ENCODE results near the gene TMEM109. TPM values are rescaled to one million over a fixed set of nuclear protein-coding genes. Genes with fewer than 3 reads are reported as not detected.

TMEM109 gene
- total RNA-seq, 2 experiments from 2014 or later = 27.8 to 32.9 TPM

Other genes starting within 250 kb of the TMEM109 start
- not detected for gene MS4A8, start 214.5 kb upstream of the TMEM109 start, total RNA-seq
- gene MS4A18, start 189.4 kb upstream of the TMEM109 start, total RNA-seq = not detected
- not detected for gene MS4A15, start 157.3 kb upstream of the TMEM109 start, total RNA-seq
- not detected for gene MS4A10, start 128.8 kb upstream of the TMEM109 start, total RNA-seq
- 1 to 10 TPM; 8.0 to 9.0 TPM for gene CCDC86, start 72.0 kb upstream of the TMEM109 start, total RNA-seq
- gene PTGDR2, start 58.2 kb upstream of the TMEM109 start, total RNA-seq = under 1 TPM; 0.36 TPM
- gene ZP1, start 46.6 kb upstream of the TMEM109 start, total RNA-seq = under 1 TPM in 1 of 2 experiments, not detected in 1; 0.20 TPM
- 10 to 100 TPM; 63.2 to 67.3 TPM for gene PRPF19, start 7.6 kb upstream of the TMEM109 start, total RNA-seq
- gene TMEM132A, start 10.3 kb downstream of the TMEM109 start, total RNA-seq = not detected
- 10 to 100 TPM; 10.5 to 11.9 TPM for gene SLC15A3, start 38.0 kb downstream of the TMEM109 start, total RNA-seq
- 100 to 1,000 TPM; 814 to 827 TPM for gene CD6, start 57.5 kb downstream of the TMEM109 start, total RNA-seq
- gene CD5, start 188.3 kb downstream of the TMEM109 start, total RNA-seq = 100 to 1,000 TPM; 421 to 423 TPM
- 1 to 10 TPM; 1.8 to 2.0 TPM for gene VPS37C, start 247.3 kb downstream of the TMEM109 start, total RNA-seq

Data from CD4-positive, alpha-beta T cell (primary cell).